H1 (cell line): ENCODE measurements around the gene FKBP2. TPM values are rescaled to one million over a fixed set of nuclear protein-coding genes. Genes with fewer than 3 reads are reported as not detected.

Experiments used
- CHD2 ChIP-seq: IDR thresholded peaks from 2 replicates; pipeline ENCODE4 v1.6.1; 2012; ENCODE audit warnings: low read length, improper control_type of control experiment
- CTBP2 ChIP-seq: IDR thresholded peaks from 2 replicates; pipeline ENCODE4 v1.7.0; 2011; ENCODE audit warnings: borderline replicate concordance, mild to moderate bottlenecking, moderate library complexity, mixed read lengths, low read length; ENCODE audit not compliant: insufficient read depth, insufficient read length
- polyA plus RNA-seq, 7 experiments: library from polyadenylated mRNA; depleted of rRNA in 3 of 7; stranded (reverse) in 5 of 7; unstranded in 2 of 7; fragments of >200 nt in 5 of 7; fragments of 200-250 nt in 2 of 7; gene quantifications; 1 replicate in 5 of 7; 2 replicates in 1 of 7; 4 replicates in 1 of 7; pipeline versions ENCODE4 v1.2.1 to v1.2.3, GENCODE V29; 2011 to 2013; ENCODE audit warnings: missing spikeins in 2 of 7, mixed read lengths in 2 of 7
- total RNA-seq: library from RNA; stranded (reverse); fragmentation: NEBNext Ultra II Directional; extraction: Animal tissue kit (Norgen Biotek cat#: 25700); gene quantifications from 2 replicates; pipeline ENCODE4 v1.2.1, GENCODE V29; 2021
- TF ChIP-seq, protein P1 (sequence below): IDR thresholded peaks from 2 replicates; pipeline ENCODE4 v1.6.1; 2011; ENCODE audit warnings: low read depth, mild to moderate bottlenecking, low read length; ENCODE audit not compliant: insufficient read depth

FKBP2 gene
- total and polyA plus RNA-seq, 2 of the 8 experiments (the other 6 are each of a cell fraction or from before 2014, with no cell fraction given), result 41.7 to 52.5 TPM

DNA sequence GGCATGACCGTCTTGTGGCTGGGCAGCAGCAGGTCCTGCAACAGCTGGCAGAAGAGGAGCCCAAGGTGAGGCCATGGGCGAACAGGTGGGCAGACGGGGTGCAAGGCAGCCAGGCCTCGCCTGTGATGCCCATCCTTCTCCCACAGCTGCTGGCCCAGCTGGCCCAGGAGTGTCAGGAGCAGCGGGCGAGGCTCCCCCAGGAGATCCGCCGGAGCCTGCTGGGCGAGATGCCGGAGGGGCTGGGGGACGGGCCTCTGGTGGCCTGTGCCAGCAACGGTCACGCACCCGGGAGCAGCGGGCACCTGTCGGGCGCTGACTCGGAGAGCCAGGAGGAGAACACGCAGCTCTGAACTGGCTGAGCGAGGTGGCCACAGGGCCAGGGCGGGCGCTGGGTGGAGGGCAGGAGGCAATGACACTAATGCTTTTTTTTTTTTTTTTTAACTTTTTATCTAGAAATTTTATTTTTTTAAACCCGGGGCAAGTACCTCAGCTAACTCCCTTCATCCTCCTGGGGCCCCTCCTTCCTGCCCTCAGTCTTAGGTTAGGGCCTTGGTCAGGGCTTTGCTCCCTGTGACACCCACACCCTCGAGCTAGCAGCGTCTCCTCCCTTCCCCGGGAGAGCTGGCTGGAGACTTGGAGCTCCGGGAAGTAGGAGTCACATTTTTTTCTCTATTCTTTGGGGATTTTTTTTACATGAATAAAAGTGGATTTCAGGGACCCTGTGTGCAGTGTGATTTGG is 26.5 kb downstream of the FKBP2 start (continued):
- TF ChIP-seq, protein P1, sequence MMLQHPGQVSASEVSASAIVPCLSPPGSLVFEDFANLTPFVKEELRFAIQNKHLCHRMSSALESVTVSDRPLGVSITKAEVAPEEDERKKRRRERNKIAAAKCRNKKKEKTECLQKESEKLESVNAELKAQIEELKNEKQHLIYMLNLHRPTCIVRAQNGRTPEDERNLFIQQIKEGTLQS, result no peak
- TF ChIP-seq CHD2, result no peak
- no peak for TF ChIP-seq CTBP2
